Keratinocyte (primary cell): ENCODE results near the gene PCGF2. TPM values are rescaled to one million over a fixed set of nuclear protein-coding genes. Genes with fewer than 3 reads are reported as not detected.

ENCODE experiments used
- DNase-seq: peaks from one replicate; pipeline ENCODE4 v3.0.0-alpha.2; 2011; ENCODE audit warnings: low read depth, missing footprints, low spot score
- FAIRE-seq: peaks from 2 replicates; lab custom pipeline; 2011; peaks lifted over from hg19 to GRCh38; lab: Jason Lieb, UNC
- H2AFZ ChIP-seq: 2 replicates; pipeline ENCODE4 v1.6.0; 2012; ENCODE audit warnings: low read length, control low read depth, inconsistent platforms; ENCODE audit not compliant: control insufficient read depth
- H3K27ac ChIP-seq: 2 replicates; pipeline ENCODE4 v1.5.1; 2011; ENCODE audit warnings: low read length; ENCODE audit not compliant: control insufficient read depth, insufficient read depth
- H3K27me3 ChIP-seq: 3 replicates; pipeline ENCODE4 v1.6.0; 2011; ENCODE audit warnings: low read length; ENCODE audit not compliant: control insufficient read depth, insufficient read depth; ENCODE audit errors: extremely low read depth
- H3K36me3 ChIP-seq, 2 experiments: 2 replicates in 1 of 2; 3 replicates in 1 of 2; pipeline ENCODE4 v1.5.1; 2011; ENCODE audit warnings: low read length in 2 of 2, mild to moderate bottlenecking in 1 of 2; ENCODE audit not compliant: control insufficient read depth in 2 of 2, insufficient read depth in 2 of 2; ENCODE audit errors: extremely low read depth in 1 of 2
- H3K4me1 ChIP-seq: 3 replicates; pipeline ENCODE4 v1.5.1; 2011; ENCODE audit warnings: low read length; ENCODE audit not compliant: control insufficient read depth, insufficient read depth; ENCODE audit errors: extremely low read depth
- H3K4me2 ChIP-seq: 3 replicates; pipeline ENCODE4 v1.6.0; 2011; ENCODE audit warnings: low read depth, low read length; ENCODE audit not compliant: control insufficient read depth, insufficient read depth; ENCODE audit errors: extremely low read depth
- H3K4me3 ChIP-seq, 3 experiments: fragments of 200-600 bp in 1 of 3; sonication (generic) in 1 of 3; 2 replicates in 2 of 3; 3 replicates in 1 of 3; pipeline ENCODE4 v1.5.1; 2011 to 2016; ENCODE audit warnings: low read length in 3 of 3, mild to moderate bottlenecking in 3 of 3, control low read depth in 2 of 3, inconsistent platforms in 1 of 3, low read depth in 1 of 3, mixed read lengths in 1 of 3, mixed run types in 1 of 3, moderate library complexity in 1 of 3; ENCODE audit not compliant: control insufficient read depth in 2 of 3, insufficient read depth in 2 of 3; ENCODE audit errors: extremely low read depth in 1 of 3
- H3K79me2 ChIP-seq: 2 replicates; pipeline ENCODE4 v1.6.0; 2012; ENCODE audit warnings: low read length; ENCODE audit not compliant: control insufficient read depth, insufficient read depth
- H3K9ac ChIP-seq: 3 replicates; pipeline ENCODE4 v1.6.0; 2011; ENCODE audit warnings: low read length; ENCODE audit not compliant: control insufficient read depth, insufficient read depth; ENCODE audit errors: extremely low read depth
- H3K9me1 ChIP-seq: 3 replicates; pipeline ENCODE4 v1.6.0; 2011; ENCODE audit warnings: low read length; ENCODE audit not compliant: control insufficient read depth, insufficient read depth; ENCODE audit errors: extremely low read depth
- H3K9me3 ChIP-seq: 2 replicates; pipeline ENCODE4 v1.5.1; 2012; ENCODE audit warnings: low read depth, low read length; ENCODE audit not compliant: control insufficient read depth
- H4K20me1 ChIP-seq: 3 replicates; pipeline ENCODE4 v1.6.0; 2011; ENCODE audit warnings: low read length; ENCODE audit not compliant: control insufficient read depth, insufficient read depth; ENCODE audit errors: extremely low read depth
- EZH2 ChIP-seq: IDR thresholded peaks from one replicate; pipeline ENCODE4 v1.6.1; 2012; ENCODE audit warnings: inconsistent platforms, mild to moderate bottlenecking, low read length, moderate library complexity
- dilution Hi-C: fragments of 300-500 bp; cut with MboI; formaldehyde crosslinking; loops from one replicate; pipeline ENCODE4 v1.7.0; 2020; ENCODE audit warnings: low sequenced_read_pairs; ENCODE audit not compliant: extremely low pct_ligation_motif_present
- polyA plus RNA-seq, 5 experiments: library from polyadenylated mRNA; depleted of rRNA in 3 of 5; stranded (reverse) in 3 of 5; stranded (forward) in 1 of 5; unstranded in 1 of 5; fragments of >200 nt; gene quantifications; 1 replicate in 1 of 5; 2 replicates in 3 of 5; 3 replicates in 1 of 5; pipeline versions ENCODE4 v1.2.1 to v1.2.3, GENCODE V29; 2011 to 2012; ENCODE audit warnings: missing spikeins in 2 of 5, low read depth in 1 of 5, low replicate concordance in 1 of 5
- TF ChIP-seq, protein P1 (sequence below), 3 experiments: IDR thresholded peaks in 1 of 3; conservative IDR thresholded peaks in 1 of 3; optimal IDR thresholded peaks in 1 of 3; 2 replicates in 2 of 3; 3 replicates in 1 of 3; pipeline versions ENCODE3 to v1.5.1; 2011; ENCODE audit warnings: low read length in 3 of 3, mild to moderate bottlenecking in 3 of 3, moderate library complexity in 2 of 3, control low read depth in 1 of 3, inconsistent platforms in 1 of 3; ENCODE audit not compliant: insufficient read depth in 2 of 3; ENCODE audit errors: extremely low read depth in 1 of 3

PCGF2 gene
- polyA plus RNA-seq, 1 donor (not counting 4 experiments of a cell fraction or from before 2014, with no cell fraction given) = 4.1 TPM

DNA sequence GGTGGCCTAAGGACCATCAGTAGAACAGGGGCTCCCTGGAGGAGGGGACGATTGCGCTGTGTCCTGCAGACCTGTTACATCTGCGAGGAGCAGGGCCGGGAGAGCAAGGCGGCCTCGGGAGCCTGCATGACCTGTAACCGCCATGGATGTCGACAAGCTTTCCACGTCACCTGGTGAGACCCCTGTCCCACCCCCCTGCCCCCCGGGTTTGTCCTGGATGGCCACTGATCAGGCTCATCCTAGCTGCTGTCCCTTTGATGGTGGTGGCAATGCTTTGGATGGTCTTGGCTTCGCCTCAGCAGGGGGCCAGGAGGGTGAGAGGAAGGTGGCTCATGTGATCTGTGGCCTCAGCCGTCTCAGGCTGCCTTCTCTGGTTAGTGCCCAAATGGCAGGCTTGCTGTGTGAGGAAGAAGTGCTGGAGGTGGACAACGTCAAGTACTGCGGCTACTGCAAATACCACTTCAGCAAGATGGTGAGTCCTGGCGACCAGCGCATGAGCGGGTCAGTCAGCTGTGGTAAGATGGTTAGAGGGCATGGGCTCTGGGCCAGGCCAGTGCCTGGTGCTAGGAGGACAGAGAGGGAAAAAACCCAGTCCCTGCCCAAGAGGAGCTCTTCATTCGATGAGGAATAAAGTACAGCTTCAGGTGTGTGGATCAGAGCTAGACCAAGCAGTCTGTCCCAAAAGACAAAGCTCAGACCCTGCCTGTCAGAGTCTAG lies 38.9 kb downstream of the PCGF2 start:
- Histone ChIP-seq H3K79me2 (no peaks in the 10 kb centered on the region), H3K4me3 (no peak overlapping the region), H2AFZ (no peak overlapping the region), H3K27me3 (no peaks in the 10 kb centered on the region), H3K9ac (no peak overlapping the region), H3K36me3 (peaks cover 17 to 27% of the 10 kb centered on the region in 2 experiments), H3K4me2 (no peak overlapping the region), H3K27ac (no peak overlapping the region), H3K9me3 (no peaks in the 10 kb centered on the region), H3K9me1 (no peaks in the 10 kb centered on the region), H3K4me1 (peaks cover 10% of the 10 kb centered on the region), H4K20me1 (no peaks in the 10 kb centered on the region)
- TF ChIP-seq, protein P1, sequence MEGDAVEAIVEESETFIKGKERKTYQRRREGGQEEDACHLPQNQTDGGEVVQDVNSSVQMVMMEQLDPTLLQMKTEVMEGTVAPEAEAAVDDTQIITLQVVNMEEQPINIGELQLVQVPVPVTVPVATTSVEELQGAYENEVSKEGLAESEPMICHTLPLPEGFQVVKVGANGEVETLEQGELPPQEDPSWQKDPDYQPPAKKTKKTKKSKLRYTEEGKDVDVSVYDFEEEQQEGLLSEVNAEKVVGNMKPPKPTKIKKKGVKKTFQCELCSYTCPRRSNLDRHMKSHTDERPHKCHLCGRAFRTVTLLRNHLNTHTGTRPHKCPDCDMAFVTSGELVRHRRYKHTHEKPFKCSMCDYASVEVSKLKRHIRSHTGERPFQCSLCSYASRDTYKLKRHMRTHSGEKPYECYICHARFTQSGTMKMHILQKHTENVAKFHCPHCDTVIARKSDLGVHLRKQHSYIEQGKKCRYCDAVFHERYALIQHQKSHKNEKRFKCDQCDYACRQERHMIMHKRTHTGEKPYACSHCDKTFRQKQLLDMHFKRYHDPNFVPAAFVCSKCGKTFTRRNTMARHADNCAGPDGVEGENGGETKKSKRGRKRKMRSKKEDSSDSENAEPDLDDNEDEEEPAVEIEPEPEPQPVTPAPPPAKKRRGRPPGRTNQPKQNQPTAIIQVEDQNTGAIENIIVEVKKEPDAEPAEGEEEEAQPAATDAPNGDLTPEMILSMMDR (optimal IDR thresholded peaks at IDR 0.05 in 1 of 3, IDR thresholded peaks at IDR 0.05 in 1 of 3, conservative IDR thresholded peaks at IDR 0.05 in 1 of 3; ENCODE audit: extremely low read depth in 1 of 3, insufficient read depth in 2 of 3, low read length in 3 of 3) = no peak
- TF ChIP-seq EZH2 = no peak
- DNase-seq = no peak
- FAIRE-seq = no peak
- dilution Hi-C loops = no loop called here

DNA sequence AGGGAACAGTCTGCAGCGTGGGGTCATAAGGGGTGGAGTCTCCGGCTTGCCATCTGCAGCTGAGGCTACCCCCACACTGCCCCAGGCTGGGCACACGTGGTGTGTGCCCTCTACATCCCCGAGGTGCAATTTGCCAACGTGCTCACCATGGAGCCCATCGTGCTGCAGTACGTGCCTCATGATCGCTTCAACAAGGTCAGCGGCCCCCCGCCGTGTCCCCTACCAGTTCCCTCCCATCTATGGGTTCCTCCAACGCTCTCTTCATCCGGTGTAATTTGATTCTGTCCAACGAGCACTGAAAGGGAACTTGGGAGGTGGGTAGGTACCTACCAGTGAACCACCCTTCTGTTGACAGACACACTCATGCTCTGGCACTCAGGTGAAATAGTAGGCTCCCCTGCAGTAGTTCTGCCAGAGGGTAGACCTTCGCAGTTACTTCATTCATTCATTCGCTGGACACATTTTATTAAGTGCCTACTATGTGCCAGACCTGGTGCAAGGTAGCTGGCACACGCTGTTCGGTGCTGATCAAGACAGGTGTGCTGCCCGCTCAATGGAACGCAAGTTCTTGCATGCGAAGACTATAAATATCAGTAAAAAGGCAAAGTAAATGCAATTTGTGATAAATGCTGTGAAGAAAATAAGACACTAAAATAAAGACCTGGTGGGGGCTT lies 40.3 kb downstream of the PCGF2 start:
- H3K4me2 ChIP-seq = no peak overlapping the region
- FAIRE-seq (no peak), DNase-seq (no peak)
- H2AFZ ChIP-seq = no peak overlapping the region
- no peak overlapping the region for H3K27ac ChIP-seq
- H3K9me3 ChIP-seq = no peaks in the 10 kb centered on the region
- H3K9me1 ChIP-seq = no peaks in the 10 kb centered on the region
- H3K4me1 ChIP-seq = peaks cover 23% of the 10 kb centered on the region
- no peaks in the 10 kb centered on the region for H3K79me2 ChIP-seq
- no peak overlapping the region for H3K4me3 ChIP-seq
- peaks cover 9 to 14% of the 10 kb centered on the region in 2 experiments for H3K36me3 ChIP-seq
- no peaks in the 10 kb centered on the region for H3K27me3 ChIP-seq
- H4K20me1 ChIP-seq = no peaks in the 10 kb centered on the region
- TF ChIP-seq EZH2 = no peak
- TF ChIP-seq, protein P1 (optimal IDR thresholded peaks at IDR 0.05 in 1 of 3, IDR thresholded peaks at IDR 0.05 in 1 of 3, conservative IDR thresholded peaks at IDR 0.05 in 1 of 3; ENCODE audit: extremely low read depth in 1 of 3, insufficient read depth in 2 of 3, low read length in 3 of 3) = no peak
- no peak overlapping the region for H3K9ac ChIP-seq
- dilution Hi-C loops = no loop called here
